Loucy (cell line): ENCODE measurements around the gene ZNF548.

Experiments
- EZH2phosphoT487 ChIP-seq: fragments of 200-600 bp; IDR thresholded peaks from 2 replicates; pipeline ENCODE4 v1.6.1; 2018; ENCODE audit warnings: antibody characterized with exemption, mild to moderate bottlenecking, moderate library complexity, borderline replicate concordance
- TF ChIP-seq, protein P1 (sequence below): fragments of 200-600 bp; sonication (generic); conservative IDR thresholded peaks from 2 replicates; pipeline ENCODE4 v1.5.1; 2014; ENCODE audit warnings: mild to moderate bottlenecking, antibody characterized with exemption, low read length

DNA sequence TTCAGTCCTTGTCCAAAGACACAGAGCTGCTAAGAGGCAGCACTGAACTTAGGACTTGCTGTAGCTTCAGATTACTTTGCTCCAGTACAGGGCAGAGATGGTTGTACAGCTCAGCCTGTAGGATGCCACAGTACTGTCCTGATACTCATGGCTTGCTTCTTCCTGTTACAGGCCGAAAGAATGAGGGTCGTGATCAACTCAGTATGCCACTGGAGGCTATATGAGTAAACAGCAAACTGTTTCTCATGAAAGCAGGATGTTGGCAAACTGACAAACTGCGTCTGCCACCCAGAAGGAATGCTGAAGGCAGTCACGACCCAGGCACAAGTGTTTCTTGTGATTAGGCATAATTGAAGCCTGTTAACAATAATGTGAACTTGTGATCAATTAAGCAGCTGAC lies 48.3 kb downstream of the ZNF548 start:
- TF ChIP-seq, protein P1, sequence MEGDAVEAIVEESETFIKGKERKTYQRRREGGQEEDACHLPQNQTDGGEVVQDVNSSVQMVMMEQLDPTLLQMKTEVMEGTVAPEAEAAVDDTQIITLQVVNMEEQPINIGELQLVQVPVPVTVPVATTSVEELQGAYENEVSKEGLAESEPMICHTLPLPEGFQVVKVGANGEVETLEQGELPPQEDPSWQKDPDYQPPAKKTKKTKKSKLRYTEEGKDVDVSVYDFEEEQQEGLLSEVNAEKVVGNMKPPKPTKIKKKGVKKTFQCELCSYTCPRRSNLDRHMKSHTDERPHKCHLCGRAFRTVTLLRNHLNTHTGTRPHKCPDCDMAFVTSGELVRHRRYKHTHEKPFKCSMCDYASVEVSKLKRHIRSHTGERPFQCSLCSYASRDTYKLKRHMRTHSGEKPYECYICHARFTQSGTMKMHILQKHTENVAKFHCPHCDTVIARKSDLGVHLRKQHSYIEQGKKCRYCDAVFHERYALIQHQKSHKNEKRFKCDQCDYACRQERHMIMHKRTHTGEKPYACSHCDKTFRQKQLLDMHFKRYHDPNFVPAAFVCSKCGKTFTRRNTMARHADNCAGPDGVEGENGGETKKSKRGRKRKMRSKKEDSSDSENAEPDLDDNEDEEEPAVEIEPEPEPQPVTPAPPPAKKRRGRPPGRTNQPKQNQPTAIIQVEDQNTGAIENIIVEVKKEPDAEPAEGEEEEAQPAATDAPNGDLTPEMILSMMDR = no peak
- TF ChIP-seq EZH2phosphoT487 = no peak
